Sigmoid colon (tissue), 7 donors: ENCODE data around the gene IMPA2. TPM values are rescaled to one million over a fixed set of nuclear protein-coding genes. Genes with fewer than 3 reads are reported as not detected.

Experiments
- DNase-seq: peaks from one replicate; pipeline ENCODE4 v3.0.0-alpha.2; 2019
- H3K27ac ChIP-seq, 4 donors: fragments of 200-600 bp; sonication (generic); one replicate each; pipeline ENCODE4 v1.5.1; 2016 to 2019; ENCODE audit warnings: mild to moderate bottlenecking in 1 of 4
- H3K27me3 ChIP-seq, 3 donors: fragments of 200-600 bp; sonication (generic); one replicate each; pipeline ENCODE4 v1.5.1; 2019; ENCODE audit warnings: mild to moderate bottlenecking in 1 of 3
- H3K36me3 ChIP-seq, 4 donors: fragments of 200-600 bp; sonication (generic); one replicate each; pipeline ENCODE4 v1.5.1; 2016 to 2019
- H3K4me1 ChIP-seq, 4 donors: fragments of 200-600 bp; sonication (generic); one replicate each; pipeline ENCODE4 v1.5.1; 2017 to 2019
- H3K4me3 ChIP-seq, 4 donors: fragments of 200-600 bp; sonication (generic); one replicate each; pipeline ENCODE4 v1.5.1; 2017 to 2019; ENCODE audit warnings: mild to moderate bottlenecking in 2 of 4, moderate library complexity in 1 of 4
- H3K9me3 ChIP-seq, 4 donors: fragments of 200-600 bp in 3 of 4; sonication (generic) in 3 of 4; one replicate each; pipeline versions ENCODE4 v1.5.1 to v1.6.1; 2013 to 2019
- CTCF ChIP-seq, 4 experiments: fragments of 450-650 bp in 3 of 4; fragments of 200-600 bp in 1 of 4; IDR thresholded peaks; one replicate each; pipeline ENCODE4 v1.5.1; 2016 to 2019; ENCODE audit warnings: antibody characterized with exemption in 4 of 4, mild to moderate bottlenecking in 3 of 4, moderate library complexity in 2 of 4
- EP300 ChIP-seq, 4 donors: sonication (generic); formaldehyde crosslinking; IDR thresholded peaks; one replicate each; pipeline ENCODE4 v1.6.1; 2017; ENCODE audit warnings: antibody characterized with exemption in 4 of 4
- POLR2A ChIP-seq, 2 donors: fragments of 450-650 bp; IDR thresholded peaks; one replicate each; pipeline ENCODE4 v1.6.1; 2016; ENCODE audit warnings: antibody characterized with exemption in 2 of 2, mild to moderate bottlenecking in 2 of 2, moderate library complexity in 2 of 2
- POLR2AphosphoS5 ChIP-seq, 4 donors: sonication (generic); formaldehyde crosslinking; IDR thresholded peaks; one replicate each; pipeline ENCODE4 v1.6.1; 2017; ENCODE audit warnings: antibody characterized with exemption in 4 of 4
- WGBS, 2 donors: extraction: QIAGEN DNeasy Blood & Tissue Kit; methylation state at CpG; one replicate each; pipeline ENCODE4 v1.1.7; 2013; 5-methylcytosine and 5-hydroxymethylcytosine counted together
- intact Hi-C: fragments of 100-400 bp; cut with DNase I; formaldehyde crosslinking; loops from one replicate; pipeline ENCODE4 v1.15.1; 2023
- polyA plus RNA-seq, 3 donors: library from polyadenylated mRNA; stranded (reverse); fragments of 200-250 nt; gene quantifications; one replicate each; pipeline ENCODE4 v1.2.3, GENCODE V29; 2013
- total RNA-seq, 4 donors: library from RNA; depleted of rRNA; stranded (reverse); fragments of >200 nt; gene quantifications; one replicate each; pipeline ENCODE4 v1.1.0, GENCODE V29; 2016
- donor health status: healthy with polysubstance abuse.
- donor health status: Bipolar disorder and iron deficiency.
- donor health status: healthy.

IMPA2 gene
- total and polyA plus RNA-seq, 7 donors = 21.3 to 138 (median 66.5) TPM

- no peaks in the 10 kb centered on the region for H3K27me3 ChIP-seq
- no peak overlapping the region for H3K27ac ChIP-seq
- WGBS, 2 donors = 82 to 89% methylated on average over 14 of the region's 14 CpGs
- no peaks in the 10 kb centered on the region for H3K36me3 ChIP-seq
- no peaks in the 10 kb centered on the region for H3K4me1 ChIP-seq
- DNase-seq = no peak
- H3K4me3 ChIP-seq = no peak overlapping the region
- no peaks in the 10 kb centered on the region for H3K9me3 ChIP-seq
- intact Hi-C loops = no loop called here
- no peak for TF ChIP-seq POLR2AphosphoS5 (IDR thresholded peaks at IDR 0.05)
- no peak for TF ChIP-seq CTCF (IDR thresholded peaks at IDR 0.05)
- TF ChIP-seq POLR2A (IDR thresholded peaks at IDR 0.05) = no peak
- no peak for TF ChIP-seq EP300 (IDR thresholded peaks at IDR 0.05)
Measured at GRCh38 chr18:12061685-12062084, 80.4 kb downstream of the IMPA2 start.

- H3K4me3 ChIP-seq = no peak overlapping the region
- H3K36me3 ChIP-seq = no peaks in the 10 kb centered on the region
- H3K27ac ChIP-seq = no peak overlapping the region
- H3K9me3 ChIP-seq = no peaks in the 10 kb centered on the region
- WGBS, 2 donors = 63 to 73% methylated on average over 4 of the region's 4 CpGs
- TF ChIP-seq POLR2A (IDR thresholded peaks at IDR 0.05) (no peak), POLR2AphosphoS5 (IDR thresholded peaks at IDR 0.05) (no peak), EP300 (IDR thresholded peaks at IDR 0.05) (no peak), CTCF (IDR thresholded peaks at IDR 0.05) (no peak)
- H3K27me3 ChIP-seq = no peaks in the 10 kb centered on the region
- no peak for DNase-seq
- no peaks in the 10 kb centered on the region for H3K4me1 ChIP-seq
- intact Hi-C loops = no loop called here
Measured at GRCh38 chr18:12062974-12063373, 81.7 kb downstream of the IMPA2 start.

- TF ChIP-seq POLR2AphosphoS5 (IDR thresholded peaks at IDR 0.05) (no peak), POLR2A (IDR thresholded peaks at IDR 0.05) (no peak), EP300 (IDR thresholded peaks at IDR 0.05) (no peak), CTCF (IDR thresholded peaks at IDR 0.05) (no peak)
- no peak for DNase-seq
- Histone ChIP-seq H3K9me3 (no peaks in the 10 kb centered on the region), H3K27me3 (no peaks in the 10 kb centered on the region), H3K27ac (no peak overlapping the region), H3K4me1 (no peaks in the 10 kb centered on the region), H3K4me3 (no peak overlapping the region), H3K36me3 (no peaks in the 10 kb centered on the region)
- 88 to 91% methylated on average over 7 of the region's 7 CpGs for WGBS, 2 donors
- intact Hi-C loops = no loop called here
Measured at GRCh38 chr18:12064086-12064763, 82.9 kb downstream of the IMPA2 start.

GRCh38 chr18:12065397-12065796, 84.1 kb downstream of the IMPA2 start:
- Histone ChIP-seq H3K9me3 (no peaks in the 10 kb centered on the region), H3K4me3 (no peak overlapping the region), H3K36me3 (no peaks in the 10 kb centered on the region), H3K4me1 (no peaks in the 10 kb centered on the region), H3K27ac (no peak overlapping the region), H3K27me3 (no peaks in the 10 kb centered on the region)
- TF ChIP-seq POLR2A (IDR thresholded peaks at IDR 0.05) (no peak), EP300 (IDR thresholded peaks at IDR 0.05) (no peak)
- DNase-seq = no peak
- intact Hi-C loops = no loop called here
- 74 to 75% methylated on average over 5 of the region's 5 CpGs for WGBS, 2 donors

GRCh38 chr18:12066910-12067511, 85.7 kb downstream of the IMPA2 start:
- intact Hi-C loops = no loop called here
- Histone ChIP-seq H3K4me3 (no peak overlapping the region), H3K9me3 (no peaks in the 10 kb centered on the region), H3K27ac (no peak overlapping the region), H3K27me3 (no peaks in the 10 kb centered on the region), H3K36me3 (no peaks in the 10 kb centered on the region), H3K4me1 (no peaks in the 10 kb centered on the region)
- peak; percentile 61 for DNase-seq
- 97% methylated on average over 47 of the region's 47 CpGs for WGBS, 2 donors
- TF ChIP-seq CTCF (IDR thresholded peaks at IDR 0.05) (no peak), POLR2A (IDR thresholded peaks at IDR 0.05) (no peak), POLR2AphosphoS5 (IDR thresholded peaks at IDR 0.05) (no peak), EP300 (IDR thresholded peaks at IDR 0.05) (no peak)
